ENCODE results near the gene DAP.

- TF ChIP-seq CTCF (IDR thresholded peaks at IDR 0.05; ENCODE audit: borderline replicate concordance, extremely low read depth, low read length, poor library complexity, severe bottlenecking) (no peak), EZH2 (IDR thresholded peaks at IDR 0.05; ENCODE audit: borderline replicate concordance, low read depth, low read length, severe bottlenecking) (no peak)
Measured at GRCh38 chr5:10660135-10660534, 100.9 kb downstream of the DAP start.
